ENCODE results near the gene LTBP1. TPM values are rescaled to one million over a fixed set of nuclear protein-coding genes. Genes with fewer than 3 reads are reported as not detected.

The LTBP1 gene
- total and polyA plus RNA-seq, 2 experiments from 2014 or later, result 157 to 211 TPM

GRCh38 chr2:33220533-33220932, 273.8 kb downstream of the LTBP1 start:
- 58 to 63% methylated on average over 3 of the region's 3 CpGs for WGBS, 2 experiments (ENCODE audit: low coverage in 1 of 2, low lambda C conversion rate in 2 of 2, missing lambda C conversion rate in 2 of 2)
- TF ChIP-seq EZH2 (IDR thresholded peaks at IDR 0.05; ENCODE audit: insufficient read depth, poor library complexity, severe bottlenecking), result no peak
- TF ChIP-seq EZH2phosphoT487 (IDR thresholded peaks at IDR 0.05; ENCODE audit: insufficient read depth, low read depth), result no peak
- peak overlapping the region; percentile 1; the same call in 1 of the 2 replicates for H3K27ac ChIP-seq

GRCh38 chr2:33221046-33221784, 274.5 kb downstream of the LTBP1 start:
- in situ Hi-C loops (cut with MboI), result no loop called here
- Histone ChIP-seq H2AFZ (no peak overlapping the region), H3K9ac (no peak overlapping the region), H3K27ac (no peak overlapping the region), H4K20me1 (ENCODE audit: insufficient read depth) (no peaks in the 10 kb centered on the region), H3K4me2 (ENCODE audit: unreplicated experiment) (peak overlapping the region; percentile 15), H3F3A (ENCODE audit: insufficient read depth) (peaks cover 33% of the 10 kb centered on the region), H3K4me3 (no peak overlapping the region), H3K27me3 (replicated peaks; ENCODE audit: insufficient read depth) (no peaks in the 10 kb centered on the region), H3K9me3 (ENCODE audit: low read depth) (no peaks in the 10 kb centered on the region), H3K79me2 (ENCODE audit: insufficient read depth) (peaks cover 4% of the 10 kb centered on the region; the same call in 1 of the 2 replicates), H3K9me2 (ENCODE audit: insufficient read depth) (no peaks in the 10 kb centered on the region), H3K36me3 (ENCODE audit: low read depth) (peaks cover 24% of the 10 kb centered on the region), H3K4me1 (ENCODE audit: insufficient read depth) (peaks cover 37% of the 10 kb centered on the region)
- TF ChIP-seq EZH2 (IDR thresholded peaks at IDR 0.05; ENCODE audit: insufficient read depth, poor library complexity, severe bottlenecking), result no peak
- TF ChIP-seq EZH2phosphoT487 (IDR thresholded peaks at IDR 0.05; ENCODE audit: insufficient read depth, low read depth), result no peak
- no peak for DNase-seq
- 91 to 92% methylated on average over 3 of the region's 3 CpGs for WGBS, 2 experiments (ENCODE audit: low coverage in 1 of 2, low lambda C conversion rate in 2 of 2, missing lambda C conversion rate in 2 of 2)

More at GRCh38 chr2:33220533-33220932, 273.8 kb downstream of the LTBP1 start:
- no peak overlapping the region for H3K4me3 ChIP-seq
- peaks cover 18% of the 10 kb centered on the region for H3K36me3 ChIP-seq (ENCODE audit: low read depth)
- H3K4me2 ChIP-seq (ENCODE audit: unreplicated experiment), result peak overlapping the region; percentile 15
- H3K79me2 ChIP-seq (ENCODE audit: insufficient read depth), result peaks cover 4% of the 10 kb centered on the region; the same call in 1 of the 2 replicates
- peaks cover 44% of the 10 kb centered on the region for H3K4me1 ChIP-seq (ENCODE audit: insufficient read depth)
- H3K9me3 ChIP-seq (ENCODE audit: low read depth), result no peaks in the 10 kb centered on the region
- DNase-seq, result no peak
- H3K27me3 ChIP-seq (replicated peaks; ENCODE audit: insufficient read depth), result no peaks in the 10 kb centered on the region
- no peaks in the 10 kb centered on the region for H3K9me2 ChIP-seq (ENCODE audit: insufficient read depth)
- in situ Hi-C loops (cut with MboI), result no loop called here
- H3K9ac ChIP-seq, result no peak overlapping the region; the same call in 1 of the 2 replicates
- no peak overlapping the region for H2AFZ ChIP-seq
- H4K20me1 ChIP-seq (ENCODE audit: insufficient read depth), result no peaks in the 10 kb centered on the region
- H3F3A ChIP-seq (ENCODE audit: insufficient read depth), result peaks cover 40% of the 10 kb centered on the region

- 100% methylated on average over 1 of the region's 1 CpG for WGBS, 2 experiments (ENCODE audit: low coverage in 1 of 2, low lambda C conversion rate in 2 of 2, missing lambda C conversion rate in 2 of 2)
- no peaks in the 10 kb centered on the region for H3K27me3 ChIP-seq (replicated peaks; ENCODE audit: insufficient read depth)
- no peaks in the 10 kb centered on the region for H3K9me3 ChIP-seq (ENCODE audit: low read depth)
- TF ChIP-seq EZH2 (IDR thresholded peaks at IDR 0.05; ENCODE audit: insufficient read depth, poor library complexity, severe bottlenecking) (no peak), EZH2phosphoT487 (IDR thresholded peaks at IDR 0.05; ENCODE audit: insufficient read depth, low read depth) (no peak)
- no peaks in the 10 kb centered on the region for H3K9me2 ChIP-seq (ENCODE audit: insufficient read depth)
- H2AFZ ChIP-seq, result no peak overlapping the region
- H3K4me3 ChIP-seq, result no peak overlapping the region
- H3K4me1 ChIP-seq (ENCODE audit: insufficient read depth), result peaks cover 26% of the 10 kb centered on the region
- no peaks in the 10 kb centered on the region for H4K20me1 ChIP-seq (ENCODE audit: insufficient read depth)
- no peak for DNase-seq
- peaks cover 4% of the 10 kb centered on the region; the same call in 1 of the 2 replicates for H3K79me2 ChIP-seq (ENCODE audit: insufficient read depth)
- H3K4me2 ChIP-seq (ENCODE audit: unreplicated experiment), result no peak overlapping the region
- H3K27ac ChIP-seq, result no peak overlapping the region
- no peak overlapping the region for H3K9ac ChIP-seq
- in situ Hi-C loops (cut with MboI), result no loop called here
- peaks cover 24% of the 10 kb centered on the region; the same call in 1 of the 2 replicates for H3F3A ChIP-seq (ENCODE audit: insufficient read depth)
- peaks cover 24% of the 10 kb centered on the region for H3K36me3 ChIP-seq (ENCODE audit: low read depth)
Observed at GRCh38 chr2:33222309-33222708, 275.6 kb downstream of the LTBP1 start.

GRCh38 chr2:33223856-33224255, 277.1 kb downstream of the LTBP1 start:
- in situ Hi-C loops (cut with MboI), result no loop called here
- H2AFZ ChIP-seq, result no peak overlapping the region
- 0 out of 2 replicates have a peak, but pooled peaks cover 13% of the 10 kb centered on the region for H3F3A ChIP-seq (ENCODE audit: insufficient read depth)
- H3K4me2 ChIP-seq (ENCODE audit: unreplicated experiment), result no peak overlapping the region
- peaks cover 16% of the 10 kb centered on the region for H3K36me3 ChIP-seq (ENCODE audit: low read depth)
- no peaks in the 10 kb centered on the region for H3K27me3 ChIP-seq (replicated peaks; ENCODE audit: insufficient read depth)
- TF ChIP-seq EZH2phosphoT487 (IDR thresholded peaks at IDR 0.05; ENCODE audit: insufficient read depth, low read depth) (no peak), EZH2 (IDR thresholded peaks at IDR 0.05; ENCODE audit: insufficient read depth, poor library complexity, severe bottlenecking) (no peak)
- no peak overlapping the region for H3K27ac ChIP-seq
- no peaks in the 10 kb centered on the region for H3K9me3 ChIP-seq (ENCODE audit: low read depth)
- no peaks in the 10 kb centered on the region for H4K20me1 ChIP-seq (ENCODE audit: insufficient read depth)
- 76 to 87% methylated on average over 4 of the region's 4 CpGs for WGBS, 2 experiments (ENCODE audit: low coverage in 1 of 2, low lambda C conversion rate in 2 of 2, missing lambda C conversion rate in 2 of 2)
- DNase-seq, result peak; percentile 64
- H3K4me3 ChIP-seq, result no peak overlapping the region
- no peak overlapping the region for H3K9ac ChIP-seq
- H3K79me2 ChIP-seq (ENCODE audit: insufficient read depth), result peaks cover 4% of the 10 kb centered on the region; the same call in 1 of the 2 replicates
- H3K9me2 ChIP-seq (ENCODE audit: insufficient read depth), result no peaks in the 10 kb centered on the region
- peaks cover 20% of the 10 kb centered on the region for H3K4me1 ChIP-seq (ENCODE audit: insufficient read depth)
